ENCODE measurements around the gene MGRN1. TPM values are rescaled to one million over a fixed set of nuclear protein-coding genes. Genes with fewer than 3 reads are reported as not detected.

The MGRN1 gene
- total RNA-seq, 1 donor from 2014 or later, result 91.5 TPM

GRCh38 chr16:4583906-4584305 lies 40.7 kb upstream of the MGRN1 start:
- H3K9me3 Mint-ChIP-seq (ENCODE audit: unreplicated experiment), result peaks cover 2% of the 10 kb centered on the region
- TF ChIP-seq CTCF (IDR thresholded peaks at IDR 0.05; ENCODE audit: insufficient read depth, low read depth, low read length) (no peak), EZH2 (IDR thresholded peaks at IDR 0.05; ENCODE audit: insufficient read depth, low read length) (no peak)
- no peak overlapping the region for H3K9ac ChIP-seq (ENCODE audit: low read length)
- no peak for FAIRE-seq
- no peaks in the 10 kb centered on the region for H3K4me1 ChIP-seq (ENCODE audit: insufficient read depth, low read length)
- peaks cover 14% of the 10 kb centered on the region for H3K27me3 Mint-ChIP-seq (ENCODE audit: low read depth, unreplicated experiment)
- no peaks in the 10 kb centered on the region for H3K9me3 ChIP-seq (ENCODE audit: insufficient read depth, low read depth, low read length)
- H3K36me3 Mint-ChIP-seq (ENCODE audit: low read depth, unreplicated experiment), result no peaks in the 10 kb centered on the region
- H3K27ac Mint-ChIP-seq (ENCODE audit: unreplicated experiment), result no peak overlapping the region
- no peak overlapping the region for H3K4me3 ChIP-seq (ENCODE audit: insufficient read depth, low read depth, low read length)
- DNase-seq (ENCODE audit: low read depth), result no peak
- no peaks in the 10 kb centered on the region for H4K20me1 ChIP-seq (ENCODE audit: insufficient read depth, low read length)
- peaks cover 9% of the 10 kb centered on the region for H3K27me3 ChIP-seq (ENCODE audit: insufficient read depth, low read length)
- no peaks in the 10 kb centered on the region for H3K36me3 ChIP-seq (ENCODE audit: insufficient read depth, low read length)
- H3K27ac ChIP-seq (ENCODE audit: low read depth, low read length), result no peak overlapping the region
- H3K4me2 ChIP-seq (ENCODE audit: low read length), result no peak overlapping the region
- H3K4me1 Mint-ChIP-seq (ENCODE audit: low read depth, unreplicated experiment), result no peaks in the 10 kb centered on the region
- H3K79me2 ChIP-seq (ENCODE audit: insufficient read depth, low read length), result no peaks in the 10 kb centered on the region
- no peak overlapping the region for H2AFZ ChIP-seq (ENCODE audit: low read depth, low read length)
- H3K4me3 Mint-ChIP-seq (ENCODE audit: unreplicated experiment), result no peak overlapping the region

DNA sequence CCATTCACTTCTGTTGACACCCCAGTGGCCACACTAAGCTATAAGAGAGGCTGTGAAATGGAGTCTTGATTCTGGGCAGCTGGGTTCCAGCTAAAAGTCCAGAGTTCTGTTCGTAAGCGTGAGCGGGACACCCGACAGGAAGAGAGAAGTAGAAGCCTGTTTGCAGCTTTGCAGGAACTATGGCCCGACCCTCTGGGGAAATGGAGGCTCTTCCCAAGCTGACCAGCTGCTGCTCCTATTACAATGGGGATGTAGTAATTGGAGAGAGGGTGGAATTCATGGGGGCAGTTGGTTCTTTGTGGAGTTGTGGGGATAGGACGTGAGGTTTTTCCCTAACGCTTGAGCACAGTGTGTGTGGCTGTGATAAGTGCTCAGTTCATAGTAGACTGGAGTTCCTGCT lies 38.3 kb upstream of the MGRN1 start:
- H3K36me3 Mint-ChIP-seq (ENCODE audit: low read depth, unreplicated experiment), result no peaks in the 10 kb centered on the region
- no peaks in the 10 kb centered on the region for H4K20me1 ChIP-seq (ENCODE audit: insufficient read depth, low read length)
- no peaks in the 10 kb centered on the region for H3K9me3 ChIP-seq (ENCODE audit: insufficient read depth, low read depth, low read length)
- no peaks in the 10 kb centered on the region for H3K4me1 ChIP-seq (ENCODE audit: insufficient read depth, low read length)
- DNase-seq (ENCODE audit: low read depth) (no peak), FAIRE-seq (no peak)
- H3K27ac Mint-ChIP-seq (ENCODE audit: unreplicated experiment), result no peak overlapping the region
- H2AFZ ChIP-seq (ENCODE audit: low read depth, low read length), result no peak overlapping the region
- H3K27me3 Mint-ChIP-seq (ENCODE audit: low read depth, unreplicated experiment), result peaks cover 14% of the 10 kb centered on the region
- H3K4me1 Mint-ChIP-seq (ENCODE audit: low read depth, unreplicated experiment), result no peaks in the 10 kb centered on the region
- H3K9me3 Mint-ChIP-seq (ENCODE audit: unreplicated experiment), result peaks cover 2% of the 10 kb centered on the region
- no peak overlapping the region for H3K4me2 ChIP-seq (ENCODE audit: low read length)
- peaks cover 9% of the 10 kb centered on the region for H3K27me3 ChIP-seq (ENCODE audit: insufficient read depth, low read length)
- TF ChIP-seq EZH2 (IDR thresholded peaks at IDR 0.05; ENCODE audit: insufficient read depth, low read length), result no peak
- no peak for TF ChIP-seq CTCF (IDR thresholded peaks at IDR 0.05; ENCODE audit: insufficient read depth, low read depth, low read length)
- no peaks in the 10 kb centered on the region for H3K79me2 ChIP-seq (ENCODE audit: insufficient read depth, low read length)
- no peak overlapping the region for H3K9ac ChIP-seq (ENCODE audit: low read length)
- no peaks in the 10 kb centered on the region for H3K36me3 ChIP-seq (ENCODE audit: insufficient read depth, low read length)
- no peak overlapping the region for H3K4me3 ChIP-seq (ENCODE audit: insufficient read depth, low read depth, low read length)
- H3K27ac ChIP-seq (ENCODE audit: low read depth, low read length), result no peak overlapping the region
- H3K4me3 Mint-ChIP-seq (ENCODE audit: unreplicated experiment), result no peak overlapping the region

DNA sequence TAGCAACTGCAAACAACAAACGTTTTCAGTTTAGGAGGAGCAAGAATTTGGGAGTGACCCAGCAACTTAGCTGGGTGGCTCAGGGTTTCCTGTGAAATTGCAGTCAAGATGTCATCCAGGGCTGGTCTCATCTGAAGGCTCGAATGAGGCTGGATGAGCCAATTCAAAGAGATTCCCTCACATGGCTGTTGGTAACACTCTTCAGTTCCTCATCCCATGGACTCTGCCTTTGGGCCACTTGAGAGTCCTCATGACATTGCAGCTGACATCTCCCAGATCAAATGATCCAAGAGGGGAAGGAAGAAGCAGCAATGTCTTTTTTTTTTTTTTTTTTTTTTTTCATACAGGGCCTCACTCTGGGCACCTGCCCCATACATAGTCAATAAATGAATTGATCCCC lies 36.2 kb upstream of the MGRN1 start:
- Mint-ChIP-seq H3K27ac (ENCODE audit: unreplicated experiment) (peak overlapping the region; percentile 41), H3K36me3 (ENCODE audit: low read depth, unreplicated experiment) (no peaks in the 10 kb centered on the region), H3K4me1 (ENCODE audit: low read depth, unreplicated experiment) (no peaks in the 10 kb centered on the region), H3K4me3 (ENCODE audit: unreplicated experiment) (no peak overlapping the region), H3K9me3 (ENCODE audit: unreplicated experiment) (peaks cover 2% of the 10 kb centered on the region), H3K27me3 (ENCODE audit: low read depth, unreplicated experiment) (peaks cover 19% of the 10 kb centered on the region)
- DNase-seq (ENCODE audit: low read depth), result no peak
- H2AFZ ChIP-seq (ENCODE audit: low read depth, low read length), result no peak overlapping the region
- no peaks in the 10 kb centered on the region for H3K9me3 ChIP-seq (ENCODE audit: insufficient read depth, low read depth, low read length)
- H3K4me2 ChIP-seq (ENCODE audit: low read length), result no peak overlapping the region
- H4K20me1 ChIP-seq (ENCODE audit: insufficient read depth, low read length), result no peaks in the 10 kb centered on the region
- H3K36me3 ChIP-seq (ENCODE audit: insufficient read depth, low read length), result no peaks in the 10 kb centered on the region
- H3K9ac ChIP-seq (ENCODE audit: low read length), result no peak overlapping the region
- no peak for FAIRE-seq
- TF ChIP-seq EZH2 (IDR thresholded peaks at IDR 0.05; ENCODE audit: insufficient read depth, low read length) (no peak), CTCF (IDR thresholded peaks at IDR 0.05; ENCODE audit: insufficient read depth, low read depth, low read length) (no peak)
- no peak overlapping the region for H3K27ac ChIP-seq (ENCODE audit: low read depth, low read length)
- no peaks in the 10 kb centered on the region for H3K4me1 ChIP-seq (ENCODE audit: insufficient read depth, low read length)
- peaks cover 9% of the 10 kb centered on the region for H3K27me3 ChIP-seq (ENCODE audit: insufficient read depth, low read length)
- H3K4me3 ChIP-seq (ENCODE audit: insufficient read depth, low read depth, low read length), result no peak overlapping the region
- H3K79me2 ChIP-seq (ENCODE audit: insufficient read depth, low read length), result no peaks in the 10 kb centered on the region

Data from astrocyte (in vitro differentiated cells and primary cell).